Muscle layer of colon (tissue), 2 donors: Measurements from ENCODE around the gene BBS4.
"Not testable (repeated sequence)": the region's sequence is repeated elsewhere in the genome, so short reads cannot be mapped to it uniquely, and the experiment has no call there.

Experiments
- H3K27ac ChIP-seq: one replicate; pipeline ENCODE4 v1.7.0; 2013; ENCODE audit warnings: low read depth, mild to moderate bottlenecking, low read length, moderate library complexity
- H3K27me3 ChIP-seq, 2 donors: one replicate each; pipeline ENCODE4 v1.7.0; 2013; ENCODE audit warnings: low read length in 2 of 2, mild to moderate bottlenecking in 2 of 2; ENCODE audit not compliant: insufficient read depth in 2 of 2, control insufficient read depth in 1 of 2
- H3K36me3 ChIP-seq: one replicate; pipeline ENCODE4 v1.7.0; 2013; ENCODE audit warnings: mild to moderate bottlenecking, low read length; ENCODE audit not compliant: insufficient read depth
- H3K4me1 ChIP-seq: one replicate; pipeline ENCODE4 v1.7.0; 2013; ENCODE audit warnings: mild to moderate bottlenecking, low read length; ENCODE audit not compliant: insufficient read depth
- H3K4me3 ChIP-seq, 2 donors: one replicate each; pipeline ENCODE4 v1.7.0; 2013; ENCODE audit warnings: low read length in 2 of 2, low read depth in 1 of 2, mild to moderate bottlenecking in 1 of 2, moderate library complexity in 1 of 2
- H3K9ac ChIP-seq: one replicate; pipeline ENCODE4 v1.7.0; 2013; ENCODE audit warnings: low read length
- H3K9me3 ChIP-seq: one replicate; pipeline ENCODE4 v1.7.0; 2013; ENCODE audit warnings: mild to moderate bottlenecking, low read length
- donor health status: abdominal sarcoma.
- donor health status: Adenocarcinoma of cecum.

Gene BBS4

DNA sequence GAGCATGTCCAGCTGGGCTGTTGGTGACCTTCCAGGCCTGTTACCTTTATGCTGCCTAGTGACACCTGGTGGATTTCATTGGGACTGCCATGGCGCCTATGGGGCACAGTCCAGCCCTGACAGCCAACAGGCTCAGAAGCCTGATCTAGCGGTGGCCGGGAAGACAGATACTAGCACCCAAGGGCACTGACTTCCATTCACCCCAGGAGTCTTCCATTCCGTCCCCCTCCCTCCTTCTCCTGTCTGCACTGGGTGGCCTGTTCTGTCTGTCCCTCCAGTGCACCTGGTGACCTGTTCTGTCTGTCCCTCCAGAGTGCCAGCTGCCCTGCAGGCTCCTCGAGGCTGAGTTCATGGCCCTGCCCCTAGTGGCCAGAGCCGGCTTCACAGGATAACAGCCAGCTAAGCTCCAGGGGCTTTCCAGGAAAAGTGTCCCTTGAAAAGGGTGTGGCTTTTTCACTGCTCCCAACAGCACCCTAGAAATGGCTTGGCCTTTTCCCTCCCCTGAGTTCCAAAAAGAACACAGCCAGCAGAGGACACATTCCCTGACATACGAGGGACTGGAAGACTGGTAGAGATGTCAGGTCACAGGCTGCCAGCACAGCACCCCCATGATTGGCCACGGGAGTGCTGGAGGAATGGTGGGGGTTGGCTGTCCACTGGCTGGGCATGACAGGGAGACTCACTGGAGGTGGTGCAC is 15.2 kb upstream of the BBS4 start:
- not testable (repeated sequence) for H3K36me3 ChIP-seq, H3K4me1 ChIP-seq, H3K27ac ChIP-seq, H3K9me3 ChIP-seq, H3K27me3 ChIP-seq, H3K4me3 ChIP-seq, H3K9ac ChIP-seq

DNA sequence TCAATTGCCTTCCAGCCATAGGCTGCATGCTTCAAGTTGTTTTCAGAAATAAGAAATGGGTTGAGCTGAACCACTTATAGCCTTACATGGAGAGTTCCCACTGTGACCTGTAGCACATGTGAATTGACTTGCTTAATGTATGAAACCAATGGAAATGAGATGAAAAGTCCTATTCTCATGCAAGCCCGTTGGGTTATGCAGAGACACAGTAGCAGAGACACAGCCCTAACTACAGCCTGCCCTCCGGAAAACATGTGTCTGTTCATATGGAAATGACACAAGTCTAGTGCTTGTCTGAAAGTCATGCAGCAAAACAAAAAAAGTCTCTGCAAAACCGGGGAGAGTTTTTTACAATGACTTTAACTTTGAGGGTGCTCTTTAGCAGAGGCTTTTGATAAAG is 14.5 kb upstream of the BBS4 start:
- H3K36me3 ChIP-seq, result no peaks in the 10 kb centered on the region
- H3K9ac ChIP-seq, result no peak overlapping the region
- H3K4me1 ChIP-seq, result peaks cover 4% of the 10 kb centered on the region
- H3K9me3 ChIP-seq, result no peaks in the 10 kb centered on the region
- no peaks in the 10 kb centered on the region for H3K27me3 ChIP-seq
- H3K27ac ChIP-seq, result no peak overlapping the region
- H3K4me3 ChIP-seq, result no peak overlapping the region

DNA sequence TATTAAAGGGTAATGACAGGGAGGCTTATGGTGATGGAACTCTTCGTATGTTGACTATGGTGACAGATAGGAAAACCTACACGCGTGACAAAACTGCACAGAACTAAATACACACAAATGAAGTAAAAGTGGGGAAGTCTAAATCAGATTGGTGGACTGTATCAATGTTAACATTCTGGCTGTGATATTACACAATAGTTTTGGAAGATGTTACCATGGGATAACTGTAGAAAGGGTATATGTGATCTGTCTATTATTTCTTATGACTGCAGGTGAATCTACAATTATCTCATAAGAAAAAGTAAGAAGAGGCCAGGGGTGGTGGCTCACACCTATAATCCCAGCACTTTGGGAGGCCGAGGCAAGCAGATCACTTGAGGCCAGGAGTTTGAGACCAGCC is 9.2 kb upstream of the BBS4 start:
- H3K9me3 ChIP-seq, result no peaks in the 10 kb centered on the region
- no peaks in the 10 kb centered on the region for H3K27me3 ChIP-seq
- H3K9ac ChIP-seq, result no peak overlapping the region
- no peaks in the 10 kb centered on the region for H3K36me3 ChIP-seq
- no peak overlapping the region for H3K4me3 ChIP-seq
- no peak overlapping the region for H3K27ac ChIP-seq
- no peaks in the 10 kb centered on the region for H3K4me1 ChIP-seq

DNA sequence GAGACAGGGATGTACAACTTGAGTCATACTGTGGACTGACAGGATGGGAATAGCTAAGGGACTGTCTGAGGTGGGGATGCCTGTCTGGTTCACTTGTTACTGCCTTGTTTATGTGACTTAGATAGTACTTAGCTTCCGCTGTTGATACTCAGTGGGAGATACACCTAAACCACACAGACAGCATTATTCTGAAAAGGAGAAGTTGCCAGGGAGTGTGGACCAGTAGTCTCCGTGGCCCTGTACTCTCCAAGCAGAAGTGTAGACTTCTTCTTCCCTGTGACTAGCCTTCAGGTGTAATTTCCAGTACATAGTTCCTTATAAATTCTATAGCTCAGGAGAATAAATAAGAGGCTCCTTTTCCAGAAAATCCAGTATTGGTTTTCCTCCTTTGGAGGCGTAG is 5.1 kb upstream of the BBS4 start:
- Histone ChIP-seq H3K36me3 (no peaks in the 10 kb centered on the region), H3K4me1 (peaks cover 8% of the 10 kb centered on the region), H3K27ac (no peak overlapping the region), H3K4me3 (no peak overlapping the region), H3K9me3 (no peaks in the 10 kb centered on the region), H3K9ac (no peak overlapping the region), H3K27me3 (no peaks in the 10 kb centered on the region)

DNA sequence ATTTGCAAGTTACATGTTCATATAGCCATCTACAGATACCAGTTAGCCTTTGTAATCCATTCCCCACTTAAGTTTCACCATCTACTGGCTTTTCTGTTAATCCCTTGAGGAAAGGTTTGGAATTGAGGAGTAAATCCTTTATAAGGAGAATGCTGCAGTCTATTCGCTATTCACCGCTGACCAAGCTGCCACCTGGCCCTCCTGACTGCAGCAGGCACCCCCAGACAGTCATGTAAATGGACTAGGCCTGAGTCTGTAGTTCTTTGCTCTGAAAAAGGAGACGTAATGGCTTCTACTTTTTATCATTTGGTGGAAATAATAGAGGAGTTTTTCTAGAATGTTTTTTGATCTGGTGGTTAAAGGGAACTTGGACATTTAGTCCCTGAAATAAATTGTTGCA is 3.2 kb upstream of the BBS4 start:
- H3K9ac ChIP-seq, result no peak overlapping the region

DNA sequence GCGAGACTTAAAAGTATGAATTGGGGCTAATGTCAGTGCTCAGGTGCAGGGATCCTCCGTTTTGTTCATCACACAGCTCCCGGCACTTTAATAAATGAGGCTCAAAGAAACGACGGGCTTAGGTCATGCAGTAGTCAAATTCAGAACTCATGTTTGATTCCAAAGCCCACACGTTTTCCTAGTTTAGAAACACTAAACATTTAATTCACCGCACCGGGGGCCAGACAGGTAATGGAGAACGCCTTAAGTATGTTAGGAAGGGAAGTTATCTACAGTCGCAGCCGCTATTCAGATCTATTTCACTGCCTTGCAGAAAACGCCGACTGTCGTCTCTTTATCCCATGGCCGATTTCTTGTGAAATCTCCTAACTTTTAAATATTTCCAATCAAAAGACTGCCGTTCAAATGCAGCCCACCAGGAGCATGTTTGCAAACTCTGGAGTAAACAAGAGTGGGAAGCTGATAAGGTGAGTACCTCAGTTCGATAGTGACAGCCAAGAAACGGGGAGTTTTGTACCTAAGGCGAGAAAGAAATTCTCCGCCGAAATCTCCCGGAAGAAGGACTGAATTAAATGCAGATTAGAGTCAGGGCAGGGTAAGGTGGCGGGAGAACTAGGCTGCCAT is 594 bp upstream of the BBS4 start:
- Histone ChIP-seq H3K4me3 (peak overlapping the region; percentile 69 to 95), H3K4me1 (peaks cover 8% of the 10 kb centered on the region), H3K36me3 (no peaks in the 10 kb centered on the region)

More for the DNA sequence above, 3.2 kb upstream of the BBS4 start:
- Histone ChIP-seq H3K9me3 (no peaks in the 10 kb centered on the region), H3K4me3 (no peak overlapping the region), H3K27ac (no peak overlapping the region), H3K4me1 (peaks cover 8% of the 10 kb centered on the region), H3K36me3 (no peaks in the 10 kb centered on the region), H3K27me3 (no peaks in the 10 kb centered on the region)

DNA sequence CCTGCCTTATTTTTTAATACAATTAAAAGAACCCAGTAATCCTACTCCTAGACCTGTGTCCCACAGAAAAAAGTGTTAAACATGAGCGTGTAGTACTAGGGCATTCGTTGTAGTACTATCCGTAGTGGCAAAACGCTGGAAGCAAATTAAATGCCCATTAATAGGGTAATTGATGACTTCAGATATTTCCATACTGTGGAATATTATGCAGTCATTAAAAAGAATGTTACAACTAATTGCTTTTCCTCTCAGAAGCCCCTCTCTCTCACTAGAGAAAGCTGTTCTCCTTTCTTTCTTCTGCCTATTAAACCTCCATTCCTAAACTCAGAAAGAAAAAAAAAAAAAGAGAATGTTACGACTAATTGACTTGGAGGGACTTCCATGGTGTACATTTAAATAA is 2.7 kb downstream of the BBS4 start:
- Histone ChIP-seq H3K36me3 (no peaks in the 10 kb centered on the region), H3K9ac (no peak overlapping the region), H3K4me1 (peaks cover 8% of the 10 kb centered on the region), H3K27me3 (no peaks in the 10 kb centered on the region), H3K9me3 (no peaks in the 10 kb centered on the region), H3K4me3 (no peak overlapping the region), H3K27ac (no peak overlapping the region)

More for the DNA sequence above, 594 bp upstream of the BBS4 start:
- H3K27me3 ChIP-seq, result no peaks in the 10 kb centered on the region
- no peaks in the 10 kb centered on the region for H3K9me3 ChIP-seq
- peak overlapping the region; percentile 79 for H3K27ac ChIP-seq
- H3K9ac ChIP-seq, result peak overlapping the region; percentile 50

DNA sequence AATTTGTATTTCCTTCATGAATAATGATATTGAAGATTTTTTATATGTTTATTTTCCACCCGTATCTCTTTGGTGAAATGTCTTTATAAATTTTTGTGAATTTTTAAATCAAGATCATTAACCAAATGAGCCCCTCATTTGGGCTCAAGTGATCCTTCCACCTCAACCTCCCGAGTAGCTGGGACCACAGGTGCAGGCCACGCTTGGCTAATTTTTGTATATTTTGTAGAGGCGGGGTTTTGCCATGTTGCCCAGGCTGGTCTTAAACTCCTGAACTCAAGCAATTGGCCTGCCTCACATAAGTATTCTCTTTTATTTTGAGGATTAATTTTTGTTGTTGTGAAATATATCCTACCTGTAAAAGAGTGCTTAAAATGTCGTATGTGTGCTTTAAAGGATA is 4.9 kb downstream of the BBS4 start:
- Histone ChIP-seq H3K9me3 (no peaks in the 10 kb centered on the region), H3K36me3 (no peaks in the 10 kb centered on the region), H3K9ac (no peak overlapping the region), H3K4me1 (no peaks in the 10 kb centered on the region), H3K27me3 (no peaks in the 10 kb centered on the region), H3K27ac (no peak overlapping the region), H3K4me3 (no peak overlapping the region)

DNA sequence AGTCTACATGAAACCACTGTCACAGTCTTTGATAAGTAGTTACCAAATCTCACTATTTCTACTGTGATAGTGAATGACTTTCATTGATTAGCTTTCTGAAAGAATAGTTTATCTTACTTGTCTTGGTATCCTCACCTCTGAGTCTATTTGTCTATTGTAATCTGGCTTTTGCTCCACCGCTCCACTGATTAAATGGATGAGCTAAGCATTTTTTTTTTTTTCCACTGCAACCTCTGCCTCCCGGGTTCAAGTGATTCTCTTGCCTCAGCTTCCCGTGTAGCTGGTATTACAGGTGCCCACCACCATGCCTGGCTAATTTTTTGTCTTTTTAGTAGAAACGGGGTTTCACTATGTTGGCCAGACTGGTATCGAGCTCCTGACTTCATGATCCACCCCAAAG is 12.9 kb downstream of the BBS4 start:
- Histone ChIP-seq H3K27ac (no peak overlapping the region), H3K9ac (no peak overlapping the region)

DNA sequence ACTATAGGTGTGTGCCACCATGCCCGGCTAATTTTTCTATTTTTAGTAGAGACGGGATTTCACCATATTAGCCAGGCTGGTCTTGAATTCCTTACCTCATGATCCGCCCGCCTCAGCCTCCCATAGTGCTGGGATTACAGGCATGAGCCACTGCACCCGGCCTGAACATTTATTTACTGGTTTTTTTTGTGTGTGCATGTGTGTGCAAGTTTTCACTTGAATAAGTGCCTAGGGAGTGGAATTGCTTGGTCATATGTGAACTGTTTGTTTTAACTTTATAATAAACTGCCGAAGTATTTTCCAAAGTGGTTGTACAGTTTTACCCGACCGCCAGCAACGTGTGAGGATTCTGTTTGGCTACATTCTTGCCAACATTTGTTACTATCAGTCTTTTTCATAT is 14.1 kb downstream of the BBS4 start:
- Histone ChIP-seq H3K9me3 (no peaks in the 10 kb centered on the region), H3K9ac (no peak overlapping the region), H3K27me3 (no peaks in the 10 kb centered on the region), H3K4me1 (no peaks in the 10 kb centered on the region), H3K4me3 (no peak overlapping the region), H3K36me3 (no peaks in the 10 kb centered on the region), H3K27ac (no peak overlapping the region)

More for the DNA sequence above, 12.9 kb downstream of the BBS4 start:
- Histone ChIP-seq H3K9me3 (no peaks in the 10 kb centered on the region), H3K27me3 (no peaks in the 10 kb centered on the region), H3K36me3 (no peaks in the 10 kb centered on the region), H3K4me1 (no peaks in the 10 kb centered on the region), H3K4me3 (no peak overlapping the region)

DNA sequence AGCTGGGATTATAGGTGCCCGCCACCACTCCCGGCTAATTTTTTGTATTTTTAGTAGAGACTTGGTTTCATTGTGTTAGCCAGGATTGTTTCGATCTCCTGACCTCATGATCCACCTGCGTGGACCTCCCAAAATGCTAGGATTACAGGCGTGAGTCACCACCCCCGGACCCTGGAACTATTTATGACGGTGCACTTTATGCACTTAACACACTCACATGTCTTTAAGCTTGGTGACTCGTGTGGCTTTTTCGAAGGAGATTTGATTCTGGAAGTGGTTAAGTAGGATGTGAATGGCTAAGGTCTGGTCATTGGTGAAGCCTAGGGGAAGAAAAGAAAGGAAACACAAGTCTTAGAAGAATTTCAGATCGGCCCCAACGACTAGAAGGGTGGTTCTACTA is 20.3 kb downstream of the BBS4 start:
- no peak overlapping the region for H3K4me3 ChIP-seq
- H3K36me3 ChIP-seq, result no peaks in the 10 kb centered on the region
- no peaks in the 10 kb centered on the region for H3K9me3 ChIP-seq
- H3K9ac ChIP-seq, result no peak overlapping the region
- no peak overlapping the region for H3K27ac ChIP-seq
- no peaks in the 10 kb centered on the region for H3K4me1 ChIP-seq
- no peaks in the 10 kb centered on the region for H3K27me3 ChIP-seq
